H1 (cell line): ENCODE results near the gene BCL2L11. TPM values are rescaled to one million over a fixed set of nuclear protein-coding genes. Genes with fewer than 3 reads are reported as not detected.

Source experiments
- CTCF ChIA-PET: fragments of 300-600 bp; sonication (Branson Sonifier 250); formaldehyde crosslinking; loops from one replicate; lab custom pipeline; 2021; ENCODE audit not compliant: partially characterized antibody; lab: Charles Lee
- POLR2A ChIA-PET: fragments of 300-600 bp; sonication (Branson Sonifier 250); formaldehyde crosslinking; loops from one replicate; lab custom pipeline; 2021; ENCODE audit warnings: inconsistent platforms; ENCODE audit not compliant: partially characterized antibody; lab: Charles Lee
- DNase-seq, 2 experiments: peaks; one replicate each; pipeline versions ENCODE4 v3.0.0 to v3.0.0-alpha.2; 2010 to 2022; ENCODE audit warnings: low spot score in 2 of 2, low read depth in 1 of 2, mixed read lengths in 1 of 2
- FAIRE-seq: peaks from 2 replicates; lab custom pipeline; 2011; peaks lifted over from hg19 to GRCh38; lab: Jason Lieb, UNC
- H2AFZ ChIP-seq: 2 replicates; pipeline ENCODE4 v1.8.1; 2012; ENCODE audit warnings: low read length, inconsistent platforms
- H2AK5ac ChIP-seq: 2 replicates; pipeline ENCODE4 v1.6.1; 2013; ENCODE audit warnings: low read depth, low read length
- H2BK120ac ChIP-seq: replicated peaks from 2 replicates; pipeline ENCODE3; 2013; ENCODE audit warnings: low read depth, low read length, inconsistent platforms
- H2BK12ac ChIP-seq: 2 replicates; pipeline ENCODE4 v1.6.1; 2013; ENCODE audit warnings: low read depth, low read length
- H2BK15ac ChIP-seq: 2 replicates; pipeline ENCODE4 v1.6.1; 2013; ENCODE audit warnings: low read length
- H2BK20ac ChIP-seq: 2 replicates; pipeline ENCODE4 v1.6.1; 2013; ENCODE audit warnings: low read length
- H2BK5ac ChIP-seq: 2 replicates; pipeline ENCODE4 v1.6.1; 2013; ENCODE audit warnings: low read depth, low read length
- H3K14ac ChIP-seq: 2 replicates; pipeline ENCODE4 v1.6.1; 2013; ENCODE audit warnings: inconsistent platforms; ENCODE audit not compliant: insufficient read length
- H3K18ac ChIP-seq: 2 replicates; pipeline ENCODE4 v1.6.1; 2013; ENCODE audit warnings: low read length; ENCODE audit errors: extremely low read depth
- H3K23ac ChIP-seq: 2 replicates; pipeline ENCODE4 v1.6.1; 2013; ENCODE audit warnings: inconsistent platforms; ENCODE audit not compliant: insufficient read length
- H3K23me2 ChIP-seq: 2 replicates; pipeline ENCODE4 v1.6.1; 2013; ENCODE audit warnings: low read depth, low read length
- H3K27ac ChIP-seq: 2 replicates; pipeline ENCODE4 v1.6.1; 2011; ENCODE audit warnings: low read depth, low read length, inconsistent platforms
- H3K27me3 ChIP-seq, 4 experiments: replicated peaks in 1 of 4; 1 replicate in 1 of 4; 2 replicates in 3 of 4; pipeline versions ENCODE4 v1.6.1 to v1.8.1; 2011 to 2013; ENCODE audit warnings: low read length in 3 of 4, mild to moderate bottlenecking in 3 of 4, inconsistent platforms in 2 of 4, mixed read lengths in 2 of 4, moderate library complexity in 1 of 4; ENCODE audit not compliant: control insufficient read depth in 3 of 4, insufficient read depth in 3 of 4; ENCODE audit errors: extremely low read depth in 1 of 4
- H3K36me3 ChIP-seq, 4 experiments: 2 replicates each; pipeline versions ENCODE4 v1.6.1 to v1.8.1; 2011 to 2013; ENCODE audit warnings: mild to moderate bottlenecking in 4 of 4, low read length in 3 of 4, moderate library complexity in 2 of 4, control low read depth in 1 of 4, inconsistent platforms in 1 of 4; ENCODE audit not compliant: insufficient read depth in 4 of 4, control insufficient read depth in 2 of 4
- H3K4ac ChIP-seq: replicated peaks from 2 replicates; pipeline ENCODE3; 2013; ENCODE audit warnings: low read length, low read depth, mixed read lengths, inconsistent platforms; ENCODE audit not compliant: insufficient read length
- H3K4me1 ChIP-seq, 4 experiments: replicated peaks in 1 of 4; 1 replicate in 1 of 4; 2 replicates in 3 of 4; pipeline versions ENCODE4 v1.6.1 to v1.8.1; 2011 to 2013; ENCODE audit warnings: low read length in 3 of 4, inconsistent platforms in 2 of 4, mixed read lengths in 1 of 4; ENCODE audit not compliant: insufficient read depth in 4 of 4, control insufficient read depth in 3 of 4
- H3K4me2 ChIP-seq, 2 experiments: 2 replicates each; pipeline versions ENCODE4 v1.6.1 to v1.8.1; 2011 to 2013; ENCODE audit warnings: low read depth in 2 of 2, low read length in 2 of 2, control low read depth in 1 of 2, inconsistent platforms in 1 of 2, mild to moderate bottlenecking in 1 of 2; ENCODE audit not compliant: insufficient read depth in 1 of 2
- H3K4me3 ChIP-seq, 4 experiments: fragments of 200-600, 300-600 bp in 1 of 4; sonication (generic), shearing (Covaris generic), sonication (Bioruptor Twin) in 1 of 4; 2 replicates each; pipeline versions ENCODE4 v1.5.1 to v1.8.1; 2011 to 2016; ENCODE audit warnings: low read length in 4 of 4, low read depth in 3 of 4, control low read depth in 2 of 4, inconsistent platforms in 2 of 4, mild to moderate bottlenecking in 2 of 4, mixed read lengths in 1 of 4, moderate library complexity in 1 of 4; ENCODE audit not compliant: insufficient read depth in 2 of 4; ENCODE audit errors: extremely low read depth in 1 of 4
- H3K56ac ChIP-seq: replicated peaks from 2 replicates; pipeline ENCODE3; 2013; ENCODE audit warnings: low read depth, mild to moderate bottlenecking, mixed read lengths, low read length, inconsistent platforms; ENCODE audit not compliant: insufficient read length
- H3K79me1 ChIP-seq: 2 replicates; pipeline ENCODE4 v1.6.1; 2013; ENCODE audit warnings: low read depth, low read length, control low read depth
- H3K79me2 ChIP-seq, 2 experiments: 2 replicates each; pipeline versions ENCODE4 v1.6.1 to v1.8.1; 2012 to 2013; ENCODE audit warnings: low read length in 2 of 2, mild to moderate bottlenecking in 2 of 2, inconsistent platforms in 1 of 2; ENCODE audit not compliant: insufficient read depth in 2 of 2, control insufficient read depth in 1 of 2
- H3K9ac ChIP-seq, 4 experiments: replicated peaks in 1 of 4; 1 replicate in 1 of 4; 2 replicates in 3 of 4; pipeline versions ENCODE4 v1.6.1 to v1.8.1; 2011 to 2013; ENCODE audit warnings: low read depth in 3 of 4, low read length in 3 of 4, control low read depth in 2 of 4, mild to moderate bottlenecking in 2 of 4, moderate library complexity in 2 of 4, inconsistent platforms in 1 of 4; ENCODE audit errors: extremely low read depth in 1 of 4
- H3K9me3 ChIP-seq, 2 experiments: 2 replicates each; pipeline versions ENCODE4 v1.6.1 to v1.8.1; 2012 to 2013; ENCODE audit warnings: mild to moderate bottlenecking in 2 of 2, moderate library complexity in 2 of 2, control low read depth in 1 of 2, inconsistent platforms in 1 of 2, low read depth in 1 of 2, low read length in 1 of 2, mixed read lengths in 1 of 2; ENCODE audit not compliant: insufficient read depth in 2 of 2
- H4K20me1 ChIP-seq, 2 experiments: replicated peaks in 1 of 2; 2 replicates each; pipeline versions ENCODE3 to v1.8.1; 2011 to 2013; ENCODE audit warnings: inconsistent platforms in 2 of 2, low read length in 2 of 2, mild to moderate bottlenecking in 1 of 2; ENCODE audit not compliant: insufficient read depth in 2 of 2, control insufficient read depth in 1 of 2
- H4K5ac ChIP-seq: 2 replicates; pipeline ENCODE4 v1.6.1; 2013; ENCODE audit warnings: low read length, low read depth, mixed read lengths, inconsistent platforms; ENCODE audit not compliant: insufficient read length
- H4K8ac ChIP-seq: 2 replicates; pipeline ENCODE4 v1.8.0; 2013; ENCODE audit warnings: mild to moderate bottlenecking, moderate library complexity, low read length, inconsistent platforms; ENCODE audit not compliant: insufficient read depth; ENCODE audit errors: extremely low read depth
- H4K91ac ChIP-seq: replicated peaks from 2 replicates; pipeline ENCODE3; 2013; ENCODE audit warnings: low read length, mixed read lengths, inconsistent platforms; ENCODE audit not compliant: insufficient read length
- ATF2 ChIP-seq: IDR thresholded peaks from 2 replicates; pipeline ENCODE4 v1.6.1; 2012; ENCODE audit warnings: low read length, inconsistent platforms
- CREB1 ChIP-seq: IDR thresholded peaks from 2 replicates; pipeline ENCODE4 v1.6.1; 2012; ENCODE audit warnings: inconsistent platforms
- EP300 ChIP-seq, 2 experiments: IDR thresholded peaks; 1 replicate in 1 of 2; 2 replicates in 1 of 2; pipeline ENCODE4 v1.6.1; 2011 to 2012; ENCODE audit warnings: low read depth in 2 of 2, low read length in 2 of 2, mild to moderate bottlenecking in 2 of 2, borderline replicate concordance in 1 of 2, inconsistent platforms in 1 of 2, moderate library complexity in 1 of 2
- KDM1A ChIP-seq: fragments of 200-600, 300-600 bp; sonication (generic); IDR thresholded peaks from 2 replicates; pipeline ENCODE4 v1.7.1; 2016; ENCODE audit warnings: mild to moderate bottlenecking, low read length, borderline replicate concordance
- KDM4A ChIP-seq: IDR thresholded peaks from one replicate; pipeline ENCODE4 v1.7.1; 2012; ENCODE audit warnings: low read depth, mild to moderate bottlenecking, moderate library complexity, low read length, inconsistent platforms; ENCODE audit not compliant: severe bottlenecking
- USF2 ChIP-seq: IDR thresholded peaks from 2 replicates; pipeline ENCODE4 v1.6.1; 2011; ENCODE audit warnings: low read length, improper control_type of control experiment
- ZNF274 ChIP-seq: IDR thresholded peaks from 2 replicates; pipeline ENCODE4 v1.7.0; 2012; ENCODE audit warnings: low read length, borderline replicate concordance; ENCODE audit errors: extremely low read depth
- WGBS, 2 experiments: shearing (Covaris generic) in 1 of 2; methylation state at CpG; one replicate each; pipeline versions ENCODE4 v1.1.6 to v1.1.7; 2013 to 2015; ENCODE audit warnings: low lambda C conversion rate in 2 of 2, mixed read lengths in 2 of 2, inconsistent platforms in 1 of 2, low coverage in 1 of 2, missing lambda C conversion rate in 1 of 2; ENCODE audit not compliant: insufficient replicate concordance in 2 of 2, insufficient coverage in 1 of 2, insufficient read length in 1 of 2; ENCODE audit errors: extremely low coverage in 1 of 2, missing lambda C conversion rate in 1 of 2; 5-methylcytosine and 5-hydroxymethylcytosine counted together
- polyA plus RNA-seq, 7 experiments: library from polyadenylated mRNA; depleted of rRNA in 3 of 7; stranded (reverse) in 5 of 7; unstranded in 2 of 7; fragments of >200 nt in 5 of 7; fragments of 200-250 nt in 2 of 7; gene quantifications; 1 replicate in 5 of 7; 2 replicates in 1 of 7; 4 replicates in 1 of 7; pipeline versions ENCODE4 v1.2.1 to v1.2.3, GENCODE V29; 2011 to 2013; ENCODE audit warnings: missing spikeins in 2 of 7, mixed read lengths in 2 of 7
- total RNA-seq: library from RNA; stranded (reverse); fragmentation: NEBNext Ultra II Directional; extraction: Animal tissue kit (Norgen Biotek cat#: 25700); gene quantifications from 2 replicates; pipeline ENCODE4 v1.2.1, GENCODE V29; 2021

Gene BCL2L11
- total and polyA plus RNA-seq, 2 of the 8 experiments (the other 6 are each of a cell fraction or from before 2014, with no cell fraction given) = 7.5 to 22.9 TPM

- Histone ChIP-seq H3K4me2 (no peak overlapping the region), H3K56ac (no peak overlapping the region), H3K14ac (no peak overlapping the region), H3K4me3 (no peak overlapping the region), H4K91ac (no peak overlapping the region), H4K8ac (no peak overlapping the region), H3K4ac (no peak overlapping the region), H3K27ac (no peak overlapping the region), H3K27me3 (peaks cover 0 to 3% (median 0%) of the 10 kb centered on the region in 4 experiments; a peak in 2 of 7 replicates), H3K9ac (no peak overlapping the region), H3K4me1 (peaks cover 0 to 15% (median under 1%) of the 10 kb centered on the region in 4 experiments; a peak in 4 of 7 replicates), H3K9me3 (no peaks in the 10 kb centered on the region), H3K79me1 (no peaks in the 10 kb centered on the region), H2BK15ac (no peak overlapping the region), H3K23ac (no peak overlapping the region), H2BK120ac (no peak overlapping the region), H3K18ac (no peak overlapping the region), H4K20me1 (peaks cover 0 to 2% of the 10 kb centered on the region in 2 experiments), H2BK5ac (no peak overlapping the region), H2BK12ac (no peak overlapping the region), H3K79me2 (no peaks in the 10 kb centered on the region), H2AK5ac (no peak overlapping the region), H3K23me2 (no peaks in the 10 kb centered on the region), H3K36me3 (peaks cover 0 to 16% (median 4%) of the 10 kb centered on the region in 4 experiments; a peak in 3 of 8 replicates), H2BK20ac (no peak overlapping the region), H4K5ac (no peak overlapping the region), H2AFZ (no peak overlapping the region)
- DNase-seq = no peak
- 88% methylated on average over 3 of the region's 3 CpGs; no CpG with 5 or more reads in 1 of the 2 experiments for WGBS, 2 experiments
- FAIRE-seq = no peak
- ChIA-PET CTCF (interaction anchor here (1.4 kb wide), 1 partner anchor 17 kb away, joined by 3 read pairs; no protein-coding TSS in a partner anchor), POLR2A (interaction anchor here (1.0 to 1.2 kb wide), 3 partner anchors 13 to 53 kb away, joined by 3 to 4 read pairs (median 4); no protein-coding TSS in a partner anchor)
- TF ChIP-seq CREB1 (no peak), EP300 (IDR thresholded peaks at IDR 0.05; ENCODE audit: borderline replicate concordance in 1 of 2, low read depth in 2 of 2, low read length in 2 of 2) (no peak), ZNF274 (no peak), USF2 (no peak), KDM1A (no peak), ATF2 (no peak), KDM4A (no peak)
Observed at GRCh38 chr2:111169924-111170323, 49.2 kb downstream of the BCL2L11 start.
